Gastrocnemius medialis (tissue), 4 donors: ENCODE data around the gene PLXNC1. TPM values are rescaled to one million over a fixed set of nuclear protein-coding genes. Genes with fewer than 3 reads are reported as not detected.

Experiments used
- ATAC-seq, 2 donors: fragments of 150-250 bp; one replicate each; pipeline ENCODE4 v1.9.1; 2016
- DNase-seq, 2 donors: peaks; one replicate each; pipeline ENCODE4 v3.0.0-alpha.2; 2019
- H3K27ac ChIP-seq, 4 donors: fragments of 200-600 bp; sonication (generic); 1 replicate in 1 of 4; 2 replicates in 3 of 4; pipeline ENCODE4 v1.5.1; 2016 to 2018; ENCODE audit warnings: mild to moderate bottlenecking in 2 of 4, moderate library complexity in 1 of 4
- H3K27me3 ChIP-seq, 3 donors: fragments of 200-600 bp; sonication (generic) in 2 of 3; 1 replicate in 1 of 3; 2 replicates in 2 of 3; pipeline versions ENCODE4 v1.5.1 to v1.6.0; 2016 to 2019; ENCODE audit warnings: mild to moderate bottlenecking in 1 of 3, moderate library complexity in 1 of 3
- H3K36me3 ChIP-seq, 2 donors: fragments of 200-600 bp; sonication (generic) in 1 of 2; one replicate each; pipeline ENCODE4 v1.5.1; 2017 to 2018
- H3K4me1 ChIP-seq, 2 donors: fragments of 200-600 bp; sonication (generic) in 1 of 2; one replicate each; pipeline ENCODE4 v1.5.1; 2016 to 2017; ENCODE audit warnings: mild to moderate bottlenecking in 2 of 2
- H3K4me3 ChIP-seq, 4 donors: fragments of 200-600 bp; sonication (generic) in 3 of 4; 1 replicate in 1 of 4; 2 replicates in 3 of 4; pipeline ENCODE4 v1.5.1; 2016 to 2019; ENCODE audit warnings: mild to moderate bottlenecking in 2 of 4
- H3K9me3 ChIP-seq, 3 donors: fragments of 200-600 bp; sonication (generic) in 2 of 3; 1 replicate in 1 of 3; 2 replicates in 2 of 3; pipeline ENCODE4 v1.5.1; 2016 to 2019
- POLR2A ChIP-seq, 2 donors: fragments of 450-650 bp; IDR thresholded peaks; one replicate each; pipeline ENCODE4 v1.6.1; 2017; ENCODE audit warnings: antibody characterized with exemption in 2 of 2, mild to moderate bottlenecking in 2 of 2, moderate library complexity in 2 of 2
- in situ Hi-C, 4 donors: fragments of 200-750 bp; cut with MboI; loops; one replicate each; pipeline versions ENCODE4 v1.15.0 to v1.8.0; 2017; ENCODE audit warnings: low sequenced_read_pairs in 4 of 4
- intact Hi-C: fragments of 100-400 bp; cut with DNase I; formaldehyde crosslinking; loops from one replicate; pipeline ENCODE4 v1.15.1; 2023; ENCODE audit warnings: low total_unique reads
- total RNA-seq, 4 donors: library from RNA; depleted of rRNA; stranded (reverse); fragments of >200 nt; gene quantifications; one replicate each; pipeline versions ENCODE4 v1.1.0 to v1.2.3, GENCODE V29; 2016
- TF ChIP-seq, protein P1 (sequence below), 5 experiments: fragments of 450-650 bp in 3 of 5; fragments of 200-600 bp in 2 of 5; sonication (generic) in 2 of 5; IDR thresholded peaks in 4 of 5; conservative IDR thresholded peaks in 1 of 5; 1 replicate in 4 of 5; 2 replicates in 1 of 5; pipeline ENCODE4 v1.5.1; 2016 to 2019; ENCODE audit warnings: antibody characterized with exemption in 5 of 5, mild to moderate bottlenecking in 3 of 5, moderate library complexity in 3 of 5

Gene PLXNC1
- total RNA-seq, 4 donors from 2014 or later = 0.62 to 2.2 (median 1.2) TPM

DNA sequence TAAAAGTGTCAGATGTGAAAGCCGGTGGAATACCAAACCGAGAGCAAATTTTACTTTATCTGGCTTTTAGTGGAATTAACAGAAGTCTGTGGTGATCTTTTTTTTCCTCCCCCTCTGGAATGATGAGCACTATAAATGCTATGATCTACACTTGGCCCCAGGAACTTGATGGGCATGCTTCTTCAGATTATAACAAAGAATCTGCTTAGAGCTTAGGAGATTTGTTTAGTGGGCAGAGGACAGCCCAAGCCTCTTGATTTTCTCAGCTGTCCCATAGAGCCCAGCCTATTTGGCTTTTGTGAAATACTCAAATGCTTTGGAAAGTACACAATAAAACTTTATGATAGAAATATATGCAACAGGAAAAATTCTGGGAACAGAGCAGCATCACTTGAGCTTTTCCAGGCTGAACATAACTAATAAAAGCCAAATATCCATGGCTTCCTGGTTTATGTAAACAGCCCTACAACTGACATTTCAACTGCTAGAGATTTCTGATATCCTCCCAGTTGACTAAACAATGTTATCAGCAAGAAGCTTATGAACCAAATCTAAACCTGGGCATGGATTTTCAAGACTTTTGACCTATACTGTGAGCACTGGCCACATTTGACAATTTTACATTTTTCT is 149.6 kb downstream of the PLXNC1 start:
- Histone ChIP-seq H3K4me3 (no peak overlapping the region), H3K4me1 (peaks cover 0 to 8% of the 10 kb centered on the region in 2 donors), H3K27ac (no peak overlapping the region), H3K27me3 (no peaks in the 10 kb centered on the region), H3K9me3 (no peaks in the 10 kb centered on the region), H3K36me3 (peaks cover 0 to 13% of the 10 kb centered on the region in 2 donors)
- TF ChIP-seq, protein P1, sequence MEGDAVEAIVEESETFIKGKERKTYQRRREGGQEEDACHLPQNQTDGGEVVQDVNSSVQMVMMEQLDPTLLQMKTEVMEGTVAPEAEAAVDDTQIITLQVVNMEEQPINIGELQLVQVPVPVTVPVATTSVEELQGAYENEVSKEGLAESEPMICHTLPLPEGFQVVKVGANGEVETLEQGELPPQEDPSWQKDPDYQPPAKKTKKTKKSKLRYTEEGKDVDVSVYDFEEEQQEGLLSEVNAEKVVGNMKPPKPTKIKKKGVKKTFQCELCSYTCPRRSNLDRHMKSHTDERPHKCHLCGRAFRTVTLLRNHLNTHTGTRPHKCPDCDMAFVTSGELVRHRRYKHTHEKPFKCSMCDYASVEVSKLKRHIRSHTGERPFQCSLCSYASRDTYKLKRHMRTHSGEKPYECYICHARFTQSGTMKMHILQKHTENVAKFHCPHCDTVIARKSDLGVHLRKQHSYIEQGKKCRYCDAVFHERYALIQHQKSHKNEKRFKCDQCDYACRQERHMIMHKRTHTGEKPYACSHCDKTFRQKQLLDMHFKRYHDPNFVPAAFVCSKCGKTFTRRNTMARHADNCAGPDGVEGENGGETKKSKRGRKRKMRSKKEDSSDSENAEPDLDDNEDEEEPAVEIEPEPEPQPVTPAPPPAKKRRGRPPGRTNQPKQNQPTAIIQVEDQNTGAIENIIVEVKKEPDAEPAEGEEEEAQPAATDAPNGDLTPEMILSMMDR (IDR thresholded peaks at IDR 0.05 in 4 of 5, conservative IDR thresholded peaks at IDR 0.05 in 1 of 5) = no peak
- no peak for TF ChIP-seq POLR2A (IDR thresholded peaks at IDR 0.05)
- in situ Hi-C loops (no loop called here), intact Hi-C loops (loop anchor here (10.0 kb wide), 1 partner anchor 93 kb away; no protein-coding TSS in a partner anchor)
- no peak for DNase-seq
- no peak for ATAC-seq

GRCh38 chr12:94299846-94300245 is 151.5 kb downstream of the PLXNC1 start:
- in situ Hi-C loops = no loop called here
- no peaks in the 10 kb centered on the region for H3K9me3 ChIP-seq
- H3K27ac ChIP-seq = no peak overlapping the region
- intact Hi-C loops = loop anchor here (10.0 kb wide), 1 partner anchor 95 kb away; no protein-coding TSS in a partner anchor
- no peak for DNase-seq
- H3K27me3 ChIP-seq = no peaks in the 10 kb centered on the region
- TF ChIP-seq, protein P1 (IDR thresholded peaks at IDR 0.05 in 4 of 5, conservative IDR thresholded peaks at IDR 0.05 in 1 of 5) = no peak
- no peak for TF ChIP-seq POLR2A (IDR thresholded peaks at IDR 0.05)
- ATAC-seq = no peak
- H3K4me1 ChIP-seq = peaks cover 0 to 8% of the 10 kb centered on the region in 2 donors
- no peak overlapping the region for H3K4me3 ChIP-seq
- peaks cover 0 to 13% of the 10 kb centered on the region in 2 donors for H3K36me3 ChIP-seq

GRCh38 chr12:94304012-94304411 is 155.6 kb downstream of the PLXNC1 start:
- in situ Hi-C loops (no loop called here), intact Hi-C loops (no loop called here)
- Histone ChIP-seq H3K9me3 (no peaks in the 10 kb centered on the region), H3K4me1 (peaks cover 0 to 1% of the 10 kb centered on the region in 2 donors), H3K27ac (no peak overlapping the region), H3K27me3 (no peaks in the 10 kb centered on the region), H3K4me3 (no peak overlapping the region), H3K36me3 (peaks cover 0 to 32% of the 10 kb centered on the region in 2 donors)
- ATAC-seq (no peak), DNase-seq (no peak)
- no peak for TF ChIP-seq POLR2A (IDR thresholded peaks at IDR 0.05)
- TF ChIP-seq, protein P1 (IDR thresholded peaks at IDR 0.05 in 4 of 5, conservative IDR thresholded peaks at IDR 0.05 in 1 of 5) = no peak

DNA sequence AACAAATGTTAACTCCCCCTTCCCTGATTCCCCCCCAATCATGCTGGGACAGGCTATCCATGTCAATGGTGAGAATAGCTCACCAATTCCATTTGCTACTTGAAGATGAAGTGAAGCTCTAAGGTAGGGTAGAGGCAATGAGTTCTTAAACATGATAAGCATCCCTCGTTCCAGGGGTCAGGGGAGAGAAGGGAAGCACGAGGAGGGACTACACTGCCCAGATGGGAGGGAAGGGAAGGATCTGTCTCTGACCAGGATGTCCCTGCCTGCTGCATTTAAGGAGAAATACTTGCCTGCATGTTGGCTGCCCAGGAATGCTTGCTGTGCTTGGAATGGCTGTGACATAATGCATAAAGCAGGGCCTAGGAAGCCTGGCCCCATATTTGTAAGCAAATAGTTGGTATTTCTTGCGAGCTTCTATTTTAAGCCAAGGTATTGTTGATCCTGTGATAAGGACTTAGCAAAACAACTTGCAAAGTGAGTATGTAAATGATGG is 156.2 kb downstream of the PLXNC1 start:
- Histone ChIP-seq H3K27ac (no peak overlapping the region), H3K4me3 (no peak overlapping the region), H3K9me3 (no peaks in the 10 kb centered on the region), H3K4me1 (no peaks in the 10 kb centered on the region), H3K36me3 (peaks cover 0 to 36% of the 10 kb centered on the region in 2 donors), H3K27me3 (no peaks in the 10 kb centered on the region)
- DNase-seq = no peak
- no peak for ATAC-seq
- in situ Hi-C loops = no loop called here
- TF ChIP-seq, protein P1 (IDR thresholded peaks at IDR 0.05 in 4 of 5, conservative IDR thresholded peaks at IDR 0.05 in 1 of 5) = no peak
- TF ChIP-seq POLR2A (IDR thresholded peaks at IDR 0.05) = no peak
- intact Hi-C loops = no loop called here
